HepG2 (cell line): ENCODE data around the gene GNB3. TPM values are rescaled to one million over a fixed set of nuclear protein-coding genes. Genes with fewer than 3 reads are reported as not detected.

Experiments
- ATAC-seq: fragments of 200-7000 bp; cut with Tn5 transposase; 3 replicates; pipeline ENCODE4 v1.9.1; 2020; ENCODE audit warnings: mild to moderate bottlenecking, moderate library complexity
- BruUV-seq: library from RNA; stranded (reverse); fragments of 400-500 nt; replicated peaks from 2 replicates; lab custom pipeline; 2021; lab: Mats Ljungman, UMichigan
- CTCF ChIA-PET: fragments of 300-600 bp; formaldehyde crosslinking; extraction: SDS; loops from one replicate; lab custom pipeline; 2021; ENCODE audit warnings: low total read pairs, inconsistent platforms, low intra/inter-chr PET ratio; lab: Yijun Ruan, JAX
- POLR2A ChIA-PET: fragments of 350-600 bp; sonication (Branson Sonifier 250); formaldehyde crosslinking; loops from one replicate; lab custom pipeline; 2020; ENCODE audit warnings: antibody characterized with exemption, inconsistent platforms; lab: Yijun Ruan, JAX
- DNase-seq: peaks from one replicate; pipeline ENCODE4 v3.0.0-alpha.2; 2015; ENCODE audit warnings: low spot score
- FAIRE-seq: peaks from 3 replicates; lab custom pipeline; 2011; peaks lifted over from hg19 to GRCh38; lab: Jason Lieb, UNC
- H2AFZ ChIP-seq: one replicate; pipeline ENCODE4 v1.6.1; 2011; ENCODE audit warnings: low read length, inconsistent platforms
- H3K27ac ChIP-seq: fragments of 300-600 bp; 3 replicates; pipeline ENCODE4 v1.8.0; 2011; ENCODE audit warnings: mixed run types, mild to moderate bottlenecking, mixed read lengths, low read length, inconsistent platforms; ENCODE audit not compliant: insufficient read depth; ENCODE audit errors: extremely low read length
- H3K27me3 ChIP-seq, 2 experiments: fragments of 200-600 bp in 1 of 2; 2 replicates in 1 of 2; 3 replicates in 1 of 2; pipeline versions ENCODE4 v1.6.0 to v1.8.0; 2011; ENCODE audit warnings: low read length in 2 of 2, mild to moderate bottlenecking in 2 of 2, moderate library complexity in 2 of 2, inconsistent platforms in 1 of 2; ENCODE audit not compliant: insufficient read depth in 2 of 2, control insufficient read depth in 1 of 2
- H3K36me3 ChIP-seq, 2 experiments: fragments of 200-600 bp in 1 of 2; replicated peaks in 1 of 2; 2 replicates in 1 of 2; 3 replicates in 1 of 2; pipeline versions ENCODE4 v1.5.1 to v1.8.0; 2011; ENCODE audit warnings: low read length in 2 of 2, inconsistent platforms in 1 of 2; ENCODE audit not compliant: insufficient read depth in 2 of 2, control insufficient read depth in 1 of 2
- H3K4me1 ChIP-seq: 2 replicates; pipeline ENCODE4 v1.5.1; 2012; ENCODE audit warnings: low read length, inconsistent platforms; ENCODE audit not compliant: insufficient read depth
- H3K4me2 ChIP-seq: 2 replicates; pipeline ENCODE4 v1.6.0; 2011; ENCODE audit warnings: low read depth, low read length, inconsistent platforms
- H3K4me3 ChIP-seq, 3 experiments: fragments of 200-600 bp in 1 of 3; sonication (generic), shearing (Covaris generic) in 1 of 3; replicated peaks in 1 of 3; 2 replicates each; pipeline ENCODE4 v1.5.1; 2011 to 2016; ENCODE audit warnings: low read length in 3 of 3, inconsistent platforms in 2 of 3, low read depth in 2 of 3, mild to moderate bottlenecking in 2 of 3, control low read depth in 1 of 3, mixed read lengths in 1 of 3; ENCODE audit not compliant: insufficient read depth in 1 of 3
- H3K79me2 ChIP-seq: one replicate; pipeline ENCODE4 v1.6.1; 2011; ENCODE audit warnings: low read length, inconsistent platforms; ENCODE audit not compliant: insufficient read depth
- H3K9ac ChIP-seq: 2 replicates; pipeline ENCODE4 v1.6.0; 2011; ENCODE audit warnings: mild to moderate bottlenecking, low read depth, low read length, inconsistent platforms; ENCODE audit not compliant: insufficient read depth
- H3K9me3 ChIP-seq: 2 replicates; pipeline ENCODE4 v1.5.1; 2012; ENCODE audit warnings: mild to moderate bottlenecking, low read length
- H4K20me1 ChIP-seq: 2 replicates; pipeline ENCODE4 v1.6.0; 2011; ENCODE audit warnings: inconsistent platforms, mild to moderate bottlenecking, low read length, moderate library complexity; ENCODE audit not compliant: insufficient read depth
- AGO2 ChIP-seq: fragments of 200-400 bp; formaldehyde crosslinking; optimal IDR thresholded peaks from 2 replicates; pipeline ENCODE3; 2017; ENCODE audit warnings: mild to moderate bottlenecking, low read depth, low read length, moderate library complexity
- HNRNPL ChIP-seq: fragments of 200-400 bp; formaldehyde crosslinking; IDR thresholded peaks from 2 replicates; pipeline ENCODE4 v1.6.1; 2017; ENCODE audit warnings: mild to moderate bottlenecking, low read depth, low read length
- ISX ChIP-seq: sonication (generic); formaldehyde crosslinking; conservative IDR thresholded peaks from 2 replicates; pipeline ENCODE4 v1.5.0; 2020; ENCODE audit warnings: missing genetic modification reagents
- RBFOX2 ChIP-seq: fragments of 200-400 bp; formaldehyde crosslinking; IDR thresholded peaks from 2 replicates; pipeline ENCODE4 v1.6.1; 2017; ENCODE audit warnings: low read depth, mild to moderate bottlenecking, low read length
- SMARCE1 ChIP-seq: fragments of 450-650 bp; IDR thresholded peaks from 2 replicates; pipeline ENCODE4 v1.6.1; 2017; ENCODE audit warnings: borderline replicate concordance
- ZNF17 ChIP-seq: sonication (generic); formaldehyde crosslinking; IDR thresholded peaks from 2 replicates; pipeline ENCODE4 v1.5.0; 2020; ENCODE audit warnings: mild to moderate bottlenecking, missing genetic modification reagents
- ZNF431 ChIP-seq: sonication (generic); formaldehyde crosslinking; IDR thresholded peaks from 2 replicates; pipeline ENCODE4 v1.9.0; 2022; ENCODE audit warnings: missing genetic modification reagents, low read depth, mild to moderate bottlenecking, borderline replicate concordance
- WGBS: methylation state at CpG from one replicate; pipeline ENCODE4 v1.1.6; 2017; ENCODE audit warnings: low lambda C conversion rate; 5-methylcytosine and 5-hydroxymethylcytosine counted together
- in situ Hi-C: cut with HindIII; loops from 2 replicates; pipeline ENCODE4 v1.10.0; 2017; ENCODE audit warnings: low pct_unique_long_range_greater_than_20kb; ENCODE audit not compliant: extremely low pct_ligation_motif_present
- intact Hi-C: fragments of 100-400 bp; cut with micrococcal nuclease; formaldehyde crosslinking; loops from one replicate; pipeline ENCODE4 v1.10.0; 2022; ENCODE audit not compliant: unreplicated experiment
- polyA plus RNA-seq, 8 experiments: library from polyadenylated mRNA; depleted of rRNA in 3 of 8; stranded (reverse) in 7 of 8; unstranded in 1 of 8; fragments of >200 nt; fragmentation: Illumina TruSeq in 4 of 8; extraction: Trizol in 4 of 8; gene quantifications; 2 replicates each; pipeline versions ENCODE4 v1.2.1 to v1.2.3, GENCODE V29; 2011 to 2016; ENCODE audit warnings: low read depth in 4 of 8, missing spikeins in 1 of 8, mixed read lengths in 1 of 8; ENCODE audit not compliant: insufficient read depth in 1 of 8
- total RNA-seq, 5 experiments: library from RNA; depleted of rRNA; stranded (reverse); fragments of >200 nt; fragmentation: Illumina TruSeq; extraction: Trizol; gene quantifications; 2 replicates each; pipeline ENCODE4 v1.2.3, GENCODE V29; 2016; ENCODE audit warnings: low read depth in 1 of 5
- TF ChIP-seq, protein P1 (sequence below): sonication (generic); formaldehyde crosslinking; conservative IDR thresholded peaks from 2 replicates; pipeline ENCODE4 v1.4.0; 2020; ENCODE audit warnings: missing genetic modification reagents

The GNB3 gene
- total and polyA plus RNA-seq, 2 of the 13 experiments (the other 11 are each of a cell fraction or from before 2014, with no cell fraction given) = 1.3 to 3.6 TPM

- in situ Hi-C loops = no loop called here
- intact Hi-C loops = no loop called here
- ATAC-seq = no peak
Observed at GRCh38 chr12:6837370-6838060, 3.2 kb upstream of the GNB3 start.

DNA sequence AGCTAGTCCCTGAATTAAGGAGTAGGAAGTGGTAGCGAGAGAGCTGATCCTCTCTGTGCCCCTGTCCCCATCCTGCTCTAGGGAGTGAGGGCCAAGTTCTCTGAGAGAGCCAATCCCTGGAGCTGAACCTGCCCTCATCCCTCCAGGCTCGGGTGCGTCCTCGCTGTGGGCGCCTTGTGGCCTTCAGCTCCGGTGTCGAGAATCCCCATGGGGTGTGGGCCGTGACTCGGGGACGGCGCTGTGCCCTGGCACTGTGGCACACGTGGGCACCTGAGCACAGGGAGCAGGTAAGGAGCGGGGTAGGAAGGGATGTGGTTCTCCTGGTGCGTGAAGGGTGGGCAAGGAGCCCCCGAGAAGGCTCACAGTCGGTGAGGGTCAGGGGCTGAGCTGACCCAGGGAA is 1.9 kb upstream of the GNB3 start:
- 98% methylated on average over 11 of the region's 16 CpGs for WGBS
- ChIA-PET CTCF (no interaction called here), POLR2A (interaction anchor here (2.0 to 2.7 kb wide), 2 partner anchors 13 to 28 kb away, joined by 5 to 17 read pairs; partner anchors contain the start of genes CDCA3, TPI1 and USP5)
- Histone ChIP-seq H3K4me1 (no peaks in the 10 kb centered on the region), H4K20me1 (no peaks in the 10 kb centered on the region), H3K79me2 (no peaks in the 10 kb centered on the region), H2AFZ (no peak overlapping the region), H3K9me3 (no peaks in the 10 kb centered on the region), H3K4me3 (no peak overlapping the region), H3K4me2 (no peak overlapping the region), H3K9ac (no peak overlapping the region), H3K36me3 (peaks cover 8 to 25% of the 10 kb centered on the region in 2 experiments; a peak in 4 of 5 replicates), H3K27me3 (no peaks in the 10 kb centered on the region), H3K27ac (no peak overlapping the region)
- intact Hi-C loops = no loop called here
- no peak for FAIRE-seq
- in situ Hi-C loops = no loop called here
- no TSS peak for BruUV-seq
- ATAC-seq = no peak
- DNase-seq = no peak
- no peak for TF ChIP-seq ZNF17 (CRISPR knock-in tag)
- no peak for TF ChIP-seq ISX (CRISPR knock-in tag)
- TF ChIP-seq SMARCE1 = no peak
- TF ChIP-seq ZNF431 (CRISPR knock-in tag) = no peak
- TF ChIP-seq RBFOX2 = peak; percentile 45; the same call in 1 of the 2 replicates

More at GRCh38 chr12:6837370-6838060, 3.2 kb upstream of the GNB3 start:
- BruUV-seq = no TSS peak
- no peaks in the 10 kb centered on the region for H3K27me3 ChIP-seq
- no peak overlapping the region for H3K4me3 ChIP-seq
- no peak overlapping the region for H3K9ac ChIP-seq
- no peak overlapping the region for H3K27ac ChIP-seq
- no peaks in the 10 kb centered on the region for H3K4me1 ChIP-seq
- H3K4me2 ChIP-seq = no peak overlapping the region
- POLR2A ChIA-PET = interaction anchor here (2.7 kb wide), 1 partner anchor 14 kb away, joined by 13 read pairs; the partner anchor contains the start of genes CDCA3 and USP5
- no peak for FAIRE-seq
- no peak for DNase-seq
- TF ChIP-seq, protein P1, sequence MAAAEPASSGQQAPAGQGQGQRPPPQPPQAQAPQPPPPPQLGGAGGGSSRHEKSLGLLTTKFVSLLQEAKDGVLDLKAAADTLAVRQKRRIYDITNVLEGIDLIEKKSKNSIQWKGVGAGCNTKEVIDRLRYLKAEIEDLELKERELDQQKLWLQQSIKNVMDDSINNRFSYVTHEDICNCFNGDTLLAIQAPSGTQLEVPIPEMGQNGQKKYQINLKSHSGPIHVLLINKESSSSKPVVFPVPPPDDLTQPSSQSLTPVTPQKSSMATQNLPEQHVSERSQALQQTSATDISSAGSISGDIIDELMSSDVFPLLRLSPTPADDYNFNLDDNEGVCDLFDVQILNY = no peak
- 0 out of 2 replicates have a peak, but pooled peaks have one; percentile 40 for TF ChIP-seq HNRNPL
- peak; percentile 17 for TF ChIP-seq AGO2
- peaks cover 12 to 30% of the 10 kb centered on the region in 2 experiments; a peak in 4 of 5 replicates for H3K36me3 ChIP-seq
- no peaks in the 10 kb centered on the region for H3K9me3 ChIP-seq
- H4K20me1 ChIP-seq = no peaks in the 10 kb centered on the region
- CTCF ChIA-PET = no interaction called here
- H3K79me2 ChIP-seq = no peaks in the 10 kb centered on the region
- no peak overlapping the region for H2AFZ ChIP-seq
- WGBS = 100% methylated on average over 7 of the region's 26 CpGs
